HepG2 (cell line): ENCODE results near the gene DCN. TPM values are rescaled to one million over a fixed set of nuclear protein-coding genes. Genes with fewer than 3 reads are reported as not detected.

Source experiments
- ATAC-seq: fragments of 200-7000 bp; cut with Tn5 transposase; 3 replicates; pipeline ENCODE4 v1.9.1; 2020; ENCODE audit warnings: mild to moderate bottlenecking, moderate library complexity
- BruUV-seq: library from RNA; stranded (reverse); fragments of 400-500 nt; replicated peaks from 2 replicates; lab custom pipeline; 2021; lab: Mats Ljungman, UMichigan
- CTCF ChIA-PET: fragments of 300-600 bp; formaldehyde crosslinking; extraction: SDS; loops from one replicate; lab custom pipeline; 2021; ENCODE audit warnings: low total read pairs, inconsistent platforms, low intra/inter-chr PET ratio; lab: Yijun Ruan, JAX
- POLR2A ChIA-PET: fragments of 350-600 bp; sonication (Branson Sonifier 250); formaldehyde crosslinking; loops from one replicate; lab custom pipeline; 2020; ENCODE audit warnings: antibody characterized with exemption, inconsistent platforms; lab: Yijun Ruan, JAX
- DNase-seq: peaks from one replicate; pipeline ENCODE4 v3.0.0-alpha.2; 2015; ENCODE audit warnings: low spot score
- FAIRE-seq: peaks from 3 replicates; lab custom pipeline; 2011; peaks lifted over from hg19 to GRCh38; lab: Jason Lieb, UNC
- H2AFZ ChIP-seq: one replicate; pipeline ENCODE4 v1.6.1; 2011; ENCODE audit warnings: low read length, inconsistent platforms
- H3K27ac ChIP-seq: fragments of 300-600 bp; 3 replicates; pipeline ENCODE4 v1.8.0; 2011; ENCODE audit warnings: mixed run types, mild to moderate bottlenecking, mixed read lengths, low read length, inconsistent platforms; ENCODE audit not compliant: insufficient read depth; ENCODE audit errors: extremely low read length
- H3K27me3 ChIP-seq, 2 experiments: fragments of 200-600 bp in 1 of 2; 2 replicates in 1 of 2; 3 replicates in 1 of 2; pipeline versions ENCODE4 v1.6.0 to v1.8.0; 2011; ENCODE audit warnings: low read length in 2 of 2, mild to moderate bottlenecking in 2 of 2, moderate library complexity in 2 of 2, inconsistent platforms in 1 of 2; ENCODE audit not compliant: insufficient read depth in 2 of 2, control insufficient read depth in 1 of 2
- H3K36me3 ChIP-seq, 2 experiments: fragments of 200-600 bp in 1 of 2; replicated peaks in 1 of 2; 2 replicates in 1 of 2; 3 replicates in 1 of 2; pipeline versions ENCODE4 v1.5.1 to v1.8.0; 2011; ENCODE audit warnings: low read length in 2 of 2, inconsistent platforms in 1 of 2; ENCODE audit not compliant: insufficient read depth in 2 of 2, control insufficient read depth in 1 of 2
- H3K4me1 ChIP-seq: 2 replicates; pipeline ENCODE4 v1.5.1; 2012; ENCODE audit warnings: low read length, inconsistent platforms; ENCODE audit not compliant: insufficient read depth
- H3K4me2 ChIP-seq: 2 replicates; pipeline ENCODE4 v1.6.0; 2011; ENCODE audit warnings: low read depth, low read length, inconsistent platforms
- H3K4me3 ChIP-seq, 3 experiments: fragments of 200-600 bp in 1 of 3; sonication (generic), shearing (Covaris generic) in 1 of 3; replicated peaks in 1 of 3; 2 replicates each; pipeline ENCODE4 v1.5.1; 2011 to 2016; ENCODE audit warnings: low read length in 3 of 3, inconsistent platforms in 2 of 3, low read depth in 2 of 3, mild to moderate bottlenecking in 2 of 3, control low read depth in 1 of 3, mixed read lengths in 1 of 3; ENCODE audit not compliant: insufficient read depth in 1 of 3
- H3K79me2 ChIP-seq: one replicate; pipeline ENCODE4 v1.6.1; 2011; ENCODE audit warnings: low read length, inconsistent platforms; ENCODE audit not compliant: insufficient read depth
- H3K9ac ChIP-seq: 2 replicates; pipeline ENCODE4 v1.6.0; 2011; ENCODE audit warnings: mild to moderate bottlenecking, low read depth, low read length, inconsistent platforms; ENCODE audit not compliant: insufficient read depth
- H3K9me3 ChIP-seq: 2 replicates; pipeline ENCODE4 v1.5.1; 2012; ENCODE audit warnings: mild to moderate bottlenecking, low read length
- H4K20me1 ChIP-seq: 2 replicates; pipeline ENCODE4 v1.6.0; 2011; ENCODE audit warnings: inconsistent platforms, mild to moderate bottlenecking, low read length, moderate library complexity; ENCODE audit not compliant: insufficient read depth
- HOXA7 ChIP-seq: sonication (generic); formaldehyde crosslinking; IDR thresholded peaks from 2 replicates; pipeline ENCODE4 v1.8.1; 2022; ENCODE audit warnings: mild to moderate bottlenecking, missing genetic modification reagents, moderate library complexity
- MTA3 ChIP-seq: sonication (generic); formaldehyde crosslinking; IDR thresholded peaks from 2 replicates; pipeline ENCODE4 v1.4.0; 2020; ENCODE audit warnings: missing genetic modification reagents
- MZF1 ChIP-seq: sonication (generic); formaldehyde crosslinking; IDR thresholded peaks from 2 replicates; pipeline ENCODE4 v1.8.1; 2023; ENCODE audit warnings: mild to moderate bottlenecking, missing genetic modification reagents, borderline replicate concordance
- RARG ChIP-seq: sonication (generic); formaldehyde crosslinking; IDR thresholded peaks from 2 replicates; pipeline ENCODE4 v1.4.0; 2020; ENCODE audit warnings: low read depth, mild to moderate bottlenecking, missing genetic modification reagents
- TOE1 ChIP-seq: sonication (generic); formaldehyde crosslinking; IDR thresholded peaks from 2 replicates; pipeline ENCODE4 v1.4.0; 2020; ENCODE audit warnings: mild to moderate bottlenecking, missing genetic modification reagents
- YEATS4 ChIP-seq: sonication (generic); formaldehyde crosslinking; IDR thresholded peaks from 2 replicates; pipeline ENCODE4 v1.4.0; 2020; ENCODE audit warnings: missing genetic modification reagents, borderline replicate concordance
- WGBS: methylation state at CpG from one replicate; pipeline ENCODE4 v1.1.6; 2017; ENCODE audit warnings: low lambda C conversion rate; 5-methylcytosine and 5-hydroxymethylcytosine counted together
- in situ Hi-C: cut with HindIII; loops from 2 replicates; pipeline ENCODE4 v1.10.0; 2017; ENCODE audit warnings: low pct_unique_long_range_greater_than_20kb; ENCODE audit not compliant: extremely low pct_ligation_motif_present
- intact Hi-C: fragments of 100-400 bp; cut with micrococcal nuclease; formaldehyde crosslinking; loops from one replicate; pipeline ENCODE4 v1.10.0; 2022; ENCODE audit not compliant: unreplicated experiment
- polyA plus RNA-seq, 8 experiments: library from polyadenylated mRNA; depleted of rRNA in 3 of 8; stranded (reverse) in 7 of 8; unstranded in 1 of 8; fragments of >200 nt; fragmentation: Illumina TruSeq in 4 of 8; extraction: Trizol in 4 of 8; gene quantifications; 2 replicates each; pipeline versions ENCODE4 v1.2.1 to v1.2.3, GENCODE V29; 2011 to 2016; ENCODE audit warnings: low read depth in 4 of 8, missing spikeins in 1 of 8, mixed read lengths in 1 of 8; ENCODE audit not compliant: insufficient read depth in 1 of 8
- total RNA-seq, 5 experiments: library from RNA; depleted of rRNA; stranded (reverse); fragments of >200 nt; fragmentation: Illumina TruSeq; extraction: Trizol; gene quantifications; 2 replicates each; pipeline ENCODE4 v1.2.3, GENCODE V29; 2016; ENCODE audit warnings: low read depth in 1 of 5
- TF ChIP-seq, protein P1 (sequence below): sonication (generic); formaldehyde crosslinking; IDR thresholded peaks from 2 replicates; pipeline ENCODE4 v1.8.0; 2022; ENCODE audit warnings: missing genetic modification reagents, mild to moderate bottlenecking, moderate library complexity, borderline replicate concordance
- TF ChIP-seq, protein P2 (sequence below): sonication (generic); formaldehyde crosslinking; IDR thresholded peaks from 2 replicates; pipeline ENCODE4 v1.4.0; 2020; ENCODE audit warnings: missing genetic modification reagents
- TF ChIP-seq, protein P3 (sequence below): sonication (generic); formaldehyde crosslinking; IDR thresholded peaks from 2 replicates; pipeline ENCODE4 v1.4.0; 2020; ENCODE audit warnings: mild to moderate bottlenecking, missing genetic modification reagents, borderline replicate concordance

DCN gene
- total and polyA plus RNA-seq, 2 of the 13 experiments (the other 11 are each of a cell fraction or from before 2014, with no cell fraction given) = not detected

DNA sequence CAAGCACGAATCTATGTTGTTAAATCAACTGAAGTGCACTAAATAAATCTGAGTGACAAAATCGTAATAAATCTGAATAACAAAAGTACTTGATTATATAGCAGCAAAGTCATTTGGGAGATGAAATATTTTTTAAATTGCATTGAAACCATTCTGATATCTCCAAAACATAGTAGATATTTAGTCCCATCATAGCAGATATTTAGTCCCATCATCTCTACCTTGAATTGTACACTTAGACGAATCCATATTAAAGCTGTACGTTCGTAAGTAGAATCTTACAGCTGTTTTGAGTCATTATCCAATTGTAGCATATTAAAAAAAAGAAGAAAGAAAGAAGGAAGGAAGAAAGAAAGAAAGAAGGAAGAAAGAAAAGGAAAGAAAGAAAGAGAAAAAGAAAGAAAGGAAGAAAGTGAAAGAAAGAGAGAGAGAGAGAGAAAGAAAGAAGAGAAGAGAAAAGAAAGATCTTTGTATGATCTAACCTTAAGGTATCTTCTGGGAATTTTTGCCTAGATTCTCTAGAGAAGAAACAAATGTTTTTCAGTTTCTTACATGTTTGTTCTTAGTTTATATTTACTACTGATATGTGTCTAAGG lies 2.6 kb downstream of the DCN start:
- no peaks in the 10 kb centered on the region for H3K79me2 ChIP-seq
- BruUV-seq = no TSS peak
- no peak overlapping the region for H3K4me3 ChIP-seq
- no peaks in the 10 kb centered on the region for H3K27me3 ChIP-seq
- no peak overlapping the region for H3K27ac ChIP-seq
- H4K20me1 ChIP-seq = no peaks in the 10 kb centered on the region
- H3K9me3 ChIP-seq = no peaks in the 10 kb centered on the region
- ChIA-PET CTCF (no interaction called here), POLR2A (no interaction called here)
- DNase-seq (no peak), FAIRE-seq (no peak), ATAC-seq (no peak)
- H3K4me2 ChIP-seq = no peak overlapping the region
- H2AFZ ChIP-seq = no peak overlapping the region
- H3K36me3 ChIP-seq = no peaks in the 10 kb centered on the region
- H3K9ac ChIP-seq = no peak overlapping the region
- 2% methylated on average over 5 of the region's 5 CpGs for WGBS
- no peaks in the 10 kb centered on the region for H3K4me1 ChIP-seq
- in situ Hi-C loops = no loop called here
- intact Hi-C loops = no loop called here
- no peak for TF ChIP-seq YEATS4
- TF ChIP-seq MTA3 (CRISPR knock-in tag) = no peak
- TF ChIP-seq, protein P1, sequence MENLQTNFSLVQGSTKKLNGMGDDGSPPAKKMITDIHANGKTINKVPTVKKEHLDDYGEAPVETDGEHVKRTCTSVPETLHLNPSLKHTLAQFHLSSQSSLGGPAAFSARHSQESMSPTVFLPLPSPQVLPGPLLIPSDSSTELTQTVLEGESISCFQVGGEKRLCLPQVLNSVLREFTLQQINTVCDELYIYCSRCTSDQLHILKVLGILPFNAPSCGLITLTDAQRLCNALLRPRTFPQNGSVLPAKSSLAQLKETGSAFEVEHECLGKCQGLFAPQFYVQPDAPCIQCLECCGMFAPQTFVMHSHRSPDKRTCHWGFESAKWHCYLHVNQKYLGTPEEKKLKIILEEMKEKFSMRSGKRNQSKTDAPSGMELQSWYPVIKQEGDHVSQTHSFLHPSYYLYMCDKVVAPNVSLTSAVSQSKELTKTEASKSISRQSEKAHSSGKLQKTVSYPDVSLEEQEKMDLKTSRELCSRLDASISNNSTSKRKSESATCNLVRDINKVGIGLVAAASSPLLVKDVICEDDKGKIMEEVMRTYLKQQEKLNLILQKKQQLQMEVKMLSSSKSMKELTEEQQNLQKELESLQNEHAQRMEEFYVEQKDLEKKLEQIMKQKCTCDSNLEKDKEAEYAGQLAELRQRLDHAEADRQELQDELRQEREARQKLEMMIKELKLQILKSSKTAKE (CRISPR knock-in tag) = no peak
- no peak for TF ChIP-seq MZF1
- TF ChIP-seq HOXA7 (CRISPR knock-in tag) = no peak
- TF ChIP-seq TOE1 (CRISPR knock-in tag) = no peak
- TF ChIP-seq, protein P2, sequence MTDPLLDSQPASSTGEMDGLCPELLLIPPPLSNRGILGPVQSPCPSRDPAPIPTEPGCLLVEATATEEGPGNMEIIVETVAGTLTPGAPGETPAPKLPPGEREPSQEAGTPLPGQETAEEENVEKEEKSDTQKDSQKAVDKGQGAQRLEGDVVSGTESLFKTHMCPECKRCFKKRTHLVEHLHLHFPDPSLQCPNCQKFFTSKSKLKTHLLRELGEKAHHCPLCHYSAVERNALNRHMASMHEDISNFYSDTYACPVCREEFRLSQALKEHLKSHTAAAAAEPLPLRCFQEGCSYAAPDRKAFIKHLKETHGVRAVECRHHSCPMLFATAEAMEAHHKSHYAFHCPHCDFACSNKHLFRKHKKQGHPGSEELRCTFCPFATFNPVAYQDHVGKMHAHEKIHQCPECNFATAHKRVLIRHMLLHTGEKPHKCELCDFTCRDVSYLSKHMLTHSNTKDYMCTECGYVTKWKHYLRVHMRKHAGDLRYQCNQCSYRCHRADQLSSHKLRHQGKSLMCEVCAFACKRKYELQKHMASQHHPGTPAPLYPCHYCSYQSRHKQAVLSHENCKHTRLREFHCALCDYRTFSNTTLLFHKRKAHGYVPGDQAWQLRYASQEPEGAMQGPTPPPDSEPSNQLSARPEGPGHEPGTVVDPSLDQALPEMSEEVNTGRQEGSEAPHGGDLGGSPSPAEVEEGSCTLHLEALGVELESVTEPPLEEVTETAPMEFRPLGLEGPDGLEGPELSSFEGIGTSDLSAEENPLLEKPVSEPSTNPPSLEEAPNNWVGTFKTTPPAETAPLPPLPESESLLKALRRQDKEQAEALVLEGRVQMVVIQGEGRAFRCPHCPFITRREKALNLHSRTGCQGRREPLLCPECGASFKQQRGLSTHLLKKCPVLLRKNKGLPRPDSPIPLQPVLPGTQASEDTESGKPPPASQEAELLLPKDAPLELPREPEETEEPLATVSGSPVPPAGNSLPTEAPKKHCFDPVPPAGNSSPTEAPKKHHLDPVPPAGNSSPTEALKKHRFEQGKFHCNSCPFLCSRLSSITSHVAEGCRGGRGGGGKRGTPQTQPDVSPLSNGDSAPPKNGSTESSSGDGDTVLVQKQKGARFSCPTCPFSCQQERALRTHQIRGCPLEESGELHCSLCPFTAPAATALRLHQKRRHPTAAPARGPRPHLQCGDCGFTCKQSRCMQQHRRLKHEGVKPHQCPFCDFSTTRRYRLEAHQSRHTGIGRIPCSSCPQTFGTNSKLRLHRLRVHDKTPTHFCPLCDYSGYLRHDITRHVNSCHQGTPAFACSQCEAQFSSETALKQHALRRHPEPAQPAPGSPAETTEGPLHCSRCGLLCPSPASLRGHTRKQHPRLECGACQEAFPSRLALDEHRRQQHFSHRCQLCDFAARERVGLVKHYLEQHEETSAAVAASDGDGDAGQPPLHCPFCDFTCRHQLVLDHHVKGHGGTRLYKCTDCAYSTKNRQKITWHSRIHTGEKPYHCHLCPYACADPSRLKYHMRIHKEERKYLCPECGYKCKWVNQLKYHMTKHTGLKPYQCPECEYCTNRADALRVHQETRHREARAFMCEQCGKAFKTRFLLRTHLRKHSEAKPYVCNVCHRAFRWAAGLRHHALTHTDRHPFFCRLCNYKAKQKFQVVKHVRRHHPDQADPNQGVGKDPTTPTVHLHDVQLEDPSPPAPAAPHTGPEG = no peak
- TF ChIP-seq RARG = no peak
- TF ChIP-seq, protein P3, sequence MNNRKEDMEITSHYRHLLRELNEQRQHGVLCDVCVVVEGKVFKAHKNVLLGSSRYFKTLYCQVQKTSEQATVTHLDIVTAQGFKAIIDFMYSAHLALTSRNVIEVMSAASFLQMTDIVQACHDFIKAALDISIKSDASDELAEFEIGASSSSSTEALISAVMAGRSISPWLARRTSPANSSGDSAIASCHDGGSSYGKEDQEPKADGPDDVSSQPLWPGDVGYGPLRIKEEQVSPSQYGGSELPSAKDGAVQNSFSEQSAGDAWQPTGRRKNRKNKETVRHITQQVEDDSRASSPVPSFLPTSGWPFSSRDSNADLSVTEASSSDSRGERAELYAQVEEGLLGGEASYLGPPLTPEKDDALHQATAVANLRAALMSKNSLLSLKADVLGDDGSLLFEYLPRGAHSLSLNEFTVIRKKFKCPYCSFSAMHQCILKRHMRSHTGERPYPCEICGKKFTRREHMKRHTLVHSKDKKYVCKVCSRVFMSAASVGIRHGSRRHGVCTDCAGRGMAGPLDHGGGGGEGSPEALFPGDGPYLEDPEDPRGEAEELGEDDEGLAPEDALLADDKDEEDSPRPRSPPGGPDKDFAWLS (CRISPR knock-in tag) = no peak
